ENCODE data around the gene ALG14. TPM values are rescaled to one million over a fixed set of nuclear protein-coding genes. Genes with fewer than 3 reads are reported as not detected.

The ALG14 gene
- total RNA-seq, 4 donors from 2014 or later, result 1.9 to 3.3 (median 2.6) TPM; not detected in 1

DNA sequence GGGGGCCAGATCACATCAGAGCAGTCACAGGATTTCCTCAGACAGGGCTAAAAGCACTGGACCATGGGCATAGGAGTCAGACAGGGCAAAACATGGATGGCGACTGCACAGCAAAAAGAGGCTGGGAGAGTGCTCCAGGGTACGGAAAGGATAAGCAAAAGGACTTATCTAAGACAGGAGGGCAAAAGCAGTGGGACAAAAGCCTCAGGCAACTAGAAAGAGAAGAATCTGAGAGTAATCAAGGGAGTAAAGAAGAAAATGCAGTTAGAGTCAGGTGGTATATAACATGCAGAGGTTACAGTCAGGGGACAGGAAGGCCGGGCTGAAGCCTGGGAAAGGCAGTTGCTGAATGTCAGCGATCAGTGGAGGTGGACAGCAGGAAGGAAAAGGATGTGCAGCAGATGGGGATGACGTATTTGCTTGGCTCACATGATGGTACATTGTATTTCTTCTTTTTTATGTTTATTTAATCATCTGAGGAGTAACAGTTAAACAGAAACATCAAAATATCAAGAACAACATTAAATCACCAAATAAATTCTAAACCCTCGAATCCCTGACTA is 82.8 kb downstream of the ALG14 start:
- Histone ChIP-seq H3K9me3 (no peaks in the 10 kb centered on the region), H3K4me3 (no peak overlapping the region), H3K36me3 (no peaks in the 10 kb centered on the region), H3K4me1 (no peaks in the 10 kb centered on the region), H3K27ac (no peak overlapping the region), H3K27me3 (no peaks in the 10 kb centered on the region)
- DNase-seq, result no peak
- TF ChIP-seq CTCF (IDR thresholded peaks at IDR 0.05) (no peak), POLR2A (IDR thresholded peaks at IDR 0.05) (no peak)

- DNase-seq, result peak in 2 of 3 donors; percentile 58 to 59
- Histone ChIP-seq H3K4me3 (no peak overlapping the region), H3K27me3 (no peaks in the 10 kb centered on the region), H3K4me1 (no peaks in the 10 kb centered on the region), H3K27ac (no peak overlapping the region), H3K9me3 (no peaks in the 10 kb centered on the region), H3K36me3 (no peaks in the 10 kb centered on the region)
- TF ChIP-seq POLR2A (IDR thresholded peaks at IDR 0.05), result no peak
- TF ChIP-seq CTCF (IDR thresholded peaks at IDR 0.05), result no peak
Measured at GRCh38 chr1:94989398-94989797, 83.4 kb downstream of the ALG14 start.

- H3K9me3 ChIP-seq, result no peaks in the 10 kb centered on the region
- no peaks in the 10 kb centered on the region for H3K27me3 ChIP-seq
- H3K27ac ChIP-seq, result no peak overlapping the region
- H3K4me1 ChIP-seq, result no peaks in the 10 kb centered on the region
- DNase-seq, result no peak
- H3K4me3 ChIP-seq, result no peak overlapping the region
- no peaks in the 10 kb centered on the region for H3K36me3 ChIP-seq
- no peak for TF ChIP-seq POLR2A (IDR thresholded peaks at IDR 0.05)
- no peak for TF ChIP-seq CTCF (IDR thresholded peaks at IDR 0.05)
Measured at GRCh38 chr1:94988356-94988755, 84.4 kb downstream of the ALG14 start.

GRCh38 chr1:94986783-94987182 is 86.0 kb downstream of the ALG14 start:
- no peaks in the 10 kb centered on the region for H3K27me3 ChIP-seq
- H3K4me3 ChIP-seq, result no peak overlapping the region
- DNase-seq, result no peak
- H3K9me3 ChIP-seq, result no peaks in the 10 kb centered on the region
- H3K36me3 ChIP-seq, result no peaks in the 10 kb centered on the region
- no peaks in the 10 kb centered on the region for H3K4me1 ChIP-seq
- no peak overlapping the region for H3K27ac ChIP-seq
- TF ChIP-seq CTCF (IDR thresholded peaks at IDR 0.05) (no peak), POLR2A (IDR thresholded peaks at IDR 0.05) (no peak)

DNA sequence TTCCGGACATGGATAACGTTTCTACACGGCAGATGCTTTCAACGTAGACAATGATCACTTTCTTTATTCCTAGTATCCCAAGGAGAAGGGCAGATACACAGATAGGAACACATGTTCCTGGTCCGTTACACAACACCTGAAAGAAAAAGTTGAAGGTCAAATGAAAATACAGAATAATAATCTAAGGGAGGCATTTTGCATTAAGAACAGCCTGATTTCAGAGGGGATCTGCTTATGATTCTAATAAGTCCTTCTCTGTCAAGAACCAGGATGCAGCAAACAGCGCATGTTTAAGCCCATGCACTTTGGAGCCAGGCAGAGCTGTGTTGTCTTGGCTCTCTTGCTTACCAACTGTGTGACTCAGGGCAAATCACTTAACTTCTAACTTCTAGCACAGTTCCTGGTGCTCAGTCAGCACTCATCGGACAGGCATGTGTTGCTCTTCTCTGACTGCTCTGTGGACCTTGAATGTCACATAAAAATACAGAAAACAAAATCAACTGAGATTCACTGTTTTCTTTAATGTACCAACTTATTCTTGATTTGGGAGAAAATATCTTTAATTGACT is 89.5 kb downstream of the ALG14 start:
- TF ChIP-seq CTCF (IDR thresholded peaks at IDR 0.05), result no peak
- no peak for TF ChIP-seq POLR2A (IDR thresholded peaks at IDR 0.05)
- Histone ChIP-seq H3K9me3 (no peaks in the 10 kb centered on the region), H3K4me1 (peaks cover 0 to 11% (median 0%) of the 10 kb centered on the region in 4 donors), H3K4me3 (no peak overlapping the region), H3K27ac (peak overlapping the region in 2 of 4 donors; percentile 63 to 72), H3K27me3 (no peaks in the 10 kb centered on the region), H3K36me3 (no peaks in the 10 kb centered on the region)
- DNase-seq, result peak in 2 of 3 donors; percentile 57 to 76

Measured in Peyer's patch (tissue), 4 donors.